ENCODE results near the gene TACC3.
A peak's percentile ranks its signal among the peaks of the same experiment; 100 is the strongest.

The TACC3 gene

DNA sequence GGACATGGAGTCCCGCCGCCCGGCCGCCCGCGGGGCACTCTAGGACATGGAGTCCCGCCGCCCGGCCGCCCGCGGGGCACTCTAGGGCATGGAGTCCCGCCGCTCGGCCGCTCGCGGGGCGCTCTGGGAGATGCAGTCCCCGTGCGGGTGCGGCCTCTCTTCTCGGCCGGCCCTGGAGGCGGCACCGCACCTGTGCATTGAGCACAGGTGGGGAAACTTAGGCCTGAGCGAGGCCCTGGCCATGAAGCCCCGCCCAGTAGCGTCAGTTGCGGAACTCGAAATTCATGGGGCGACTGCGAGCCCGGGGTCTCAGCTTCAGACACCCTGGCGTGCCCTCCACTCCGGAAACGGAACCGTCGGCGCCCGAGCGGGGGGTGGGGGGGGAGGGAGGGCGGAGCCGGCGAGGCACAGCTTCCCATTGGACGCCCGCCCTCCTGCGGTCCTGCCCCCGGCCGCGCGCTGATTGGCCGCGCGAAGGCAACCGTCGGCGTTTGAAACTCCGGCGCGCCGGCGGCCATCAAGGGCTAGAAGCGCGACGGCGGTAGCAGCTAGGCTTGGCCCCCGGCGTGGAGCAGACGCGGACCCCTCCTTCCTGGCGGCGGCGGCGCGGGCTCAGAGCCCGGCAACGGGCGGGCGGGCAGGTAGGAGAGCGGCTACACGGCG lies at the start of gene TACC3, which contains the start of gene TMEM129:
Gene TACC3 (plus strand): TSS at position 519 of the 663 bp plus-strand sequence. CDS start 1,901 bp downstream, outside the sequence.
Gene TMEM129 (minus strand): TSS at position 321 of the 663 bp plus-strand sequence. CDS start 486 bp downstream, outside the sequence.
- peaks cover 50% of the 10 kb centered on the region for H3K4me1 Mint-ChIP-seq (ENCODE audit: low read depth)
- H3K4me3 Mint-ChIP-seq, result peak within 1 kb of the TSS; percentile 95
- H3K36me3 Mint-ChIP-seq, result peaks cover 5% of the 10 kb centered on the region

GRCh38 chr4:1673671-1674070 lies 47.6 kb upstream of the TACC3 start:
- no peaks in the 10 kb centered on the region for H3K27me3 Mint-ChIP-seq
- no peak overlapping the region for H3K4me3 Mint-ChIP-seq
- peaks cover 2% of the 10 kb centered on the region for H3K36me3 Mint-ChIP-seq
- H3K4me1 Mint-ChIP-seq (ENCODE audit: low read depth), result no peaks in the 10 kb centered on the region
- H3K27ac Mint-ChIP-seq, result no peak overlapping the region
- H3K9me3 Mint-ChIP-seq (ENCODE audit: low read depth), result no peaks in the 10 kb centered on the region

More for the DNA sequence above, at the start of gene TACC3, which contains the start of gene TMEM129:
- H3K27ac Mint-ChIP-seq, result peak within 1 kb of the TSS; percentile 99
- H3K9me3 Mint-ChIP-seq (ENCODE audit: low read depth), result no peaks in the 10 kb centered on the region
- H3K27me3 Mint-ChIP-seq, result no peaks in the 10 kb centered on the region

GRCh38 chr4:1674682-1675081 lies 46.6 kb upstream of the TACC3 start:
- H3K36me3 Mint-ChIP-seq, result peaks cover 2% of the 10 kb centered on the region
- H3K9me3 Mint-ChIP-seq (ENCODE audit: low read depth), result no peaks in the 10 kb centered on the region
- H3K4me1 Mint-ChIP-seq (ENCODE audit: low read depth), result no peaks in the 10 kb centered on the region
- H3K27me3 Mint-ChIP-seq, result no peaks in the 10 kb centered on the region
- no peak overlapping the region for H3K27ac Mint-ChIP-seq
- H3K4me3 Mint-ChIP-seq, result no peak overlapping the region

DNA sequence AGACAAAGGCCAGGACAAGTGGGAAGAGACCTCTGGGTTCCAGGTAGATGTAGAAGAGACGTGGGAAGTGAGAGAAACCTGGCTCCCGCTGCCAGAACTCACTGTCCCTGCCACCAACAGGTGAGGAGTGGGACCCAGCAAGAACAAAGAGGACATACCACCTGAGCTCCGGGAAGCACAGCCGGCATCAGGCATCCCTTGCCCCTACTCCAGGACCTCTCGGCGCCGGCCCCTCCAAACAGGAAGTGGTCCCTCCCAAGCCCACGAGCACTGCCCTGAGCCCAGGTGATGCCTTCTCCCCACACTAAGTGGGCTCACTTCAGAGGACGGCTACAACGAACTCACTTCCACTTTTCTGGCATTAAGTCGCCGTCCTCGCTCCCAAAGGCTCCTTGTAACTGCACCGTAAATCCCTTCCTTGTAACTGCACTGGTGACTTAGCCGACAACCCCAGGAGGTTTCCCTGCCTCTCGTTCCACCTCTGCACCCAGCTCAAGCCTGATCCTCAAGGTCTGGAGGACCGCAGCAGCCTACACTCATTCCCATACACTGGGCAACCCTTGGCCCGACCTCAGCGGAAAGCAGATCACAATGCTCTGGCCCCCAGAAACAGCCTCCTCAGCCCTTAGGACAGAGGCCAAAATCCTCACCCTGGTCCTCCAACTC lies 46.1 kb upstream of the TACC3 start:
- Mint-ChIP-seq H3K36me3 (peaks cover 2% of the 10 kb centered on the region), H3K4me1 (ENCODE audit: low read depth) (no peaks in the 10 kb centered on the region), H3K9me3 (ENCODE audit: low read depth) (no peaks in the 10 kb centered on the region), H3K4me3 (no peak overlapping the region), H3K27ac (no peak overlapping the region), H3K27me3 (no peaks in the 10 kb centered on the region)

- Mint-ChIP-seq H3K4me3 (no peak overlapping the region), H3K27me3 (no peaks in the 10 kb centered on the region), H3K27ac (no peak overlapping the region), H3K4me1 (ENCODE audit: low read depth) (no peaks in the 10 kb centered on the region), H3K36me3 (peaks cover 2% of the 10 kb centered on the region), H3K9me3 (ENCODE audit: low read depth) (no peaks in the 10 kb centered on the region)
Measured at GRCh38 chr4:1675802-1676137, 45.6 kb upstream of the TACC3 start.

GRCh38 chr4:1676605-1677525 lies 44.5 kb upstream of the TACC3 start:
- Mint-ChIP-seq H3K36me3 (no peaks in the 10 kb centered on the region), H3K4me3 (no peak overlapping the region), H3K27ac (no peak overlapping the region), H3K9me3 (ENCODE audit: low read depth) (no peaks in the 10 kb centered on the region), H3K4me1 (ENCODE audit: low read depth) (no peaks in the 10 kb centered on the region), H3K27me3 (no peaks in the 10 kb centered on the region)

- no peaks in the 10 kb centered on the region for H3K9me3 Mint-ChIP-seq (ENCODE audit: low read depth)
- H3K36me3 Mint-ChIP-seq, result no peaks in the 10 kb centered on the region
- no peak overlapping the region for H3K4me3 Mint-ChIP-seq
- H3K27ac Mint-ChIP-seq, result no peak overlapping the region
- H3K4me1 Mint-ChIP-seq (ENCODE audit: low read depth), result peaks cover 8% of the 10 kb centered on the region
- H3K27me3 Mint-ChIP-seq, result no peaks in the 10 kb centered on the region
Measured at GRCh38 chr4:1678244-1678643, 43.1 kb upstream of the TACC3 start.

DNA sequence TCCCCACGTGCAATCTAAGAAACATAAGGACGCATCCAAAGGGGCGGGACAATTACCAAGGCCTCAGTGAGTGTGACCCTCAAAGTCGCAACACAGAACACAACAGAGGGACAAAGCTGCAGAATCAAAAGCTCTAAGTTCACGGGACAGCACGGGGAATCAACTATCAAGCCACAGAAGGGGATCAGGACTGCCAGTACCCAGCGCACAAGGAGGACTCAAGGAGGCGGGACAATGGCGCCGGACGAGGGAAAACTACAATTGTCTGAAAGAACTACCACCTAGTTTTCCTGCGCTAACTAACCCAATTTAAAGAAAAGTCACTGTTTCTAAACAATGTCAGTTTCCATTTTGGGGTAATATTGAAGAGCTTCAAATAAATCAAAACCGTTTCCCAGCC lies 38.5 kb upstream of the TACC3 start:
- H3K4me3 Mint-ChIP-seq, result peak overlapping the region; percentile 91
- H3K27ac Mint-ChIP-seq, result no peak overlapping the region
- no peaks in the 10 kb centered on the region for H3K27me3 Mint-ChIP-seq
- no peaks in the 10 kb centered on the region for H3K9me3 Mint-ChIP-seq (ENCODE audit: low read depth)
- H3K4me1 Mint-ChIP-seq (ENCODE audit: low read depth), result peaks cover 12% of the 10 kb centered on the region
- H3K36me3 Mint-ChIP-seq, result no peaks in the 10 kb centered on the region

GRCh38 chr4:1683261-1683735 lies 38.0 kb upstream of the TACC3 start:
- Mint-ChIP-seq H3K4me1 (ENCODE audit: low read depth) (peaks cover 12% of the 10 kb centered on the region), H3K27me3 (no peaks in the 10 kb centered on the region), H3K36me3 (no peaks in the 10 kb centered on the region), H3K4me3 (peak overlapping the region; percentile 91), H3K27ac (peak overlapping the region; percentile 92), H3K9me3 (ENCODE audit: low read depth) (no peaks in the 10 kb centered on the region)

GRCh38 chr4:1683736-1684505 lies 37.4 kb upstream of the TACC3 start, which contains the start of gene FAM53A:
Gene FAM53A, minus strand, starts transcription at chr4:1684313. Its CDS starts 15,572 bp downstream, at chr4:1668741.
- peak within 1 kb of the TSS; percentile 91 for H3K4me3 Mint-ChIP-seq
- peaks cover 12% of the 10 kb centered on the region for H3K4me1 Mint-ChIP-seq (ENCODE audit: low read depth)
- H3K27me3 Mint-ChIP-seq, result no peaks in the 10 kb centered on the region
- no peaks in the 10 kb centered on the region for H3K9me3 Mint-ChIP-seq (ENCODE audit: low read depth)
- H3K36me3 Mint-ChIP-seq, result no peaks in the 10 kb centered on the region
- H3K27ac Mint-ChIP-seq, result peak within 1 kb of the TSS; percentile 92

GRCh38 chr4:1684506-1685234 lies 36.7 kb upstream of the TACC3 start:
- Mint-ChIP-seq H3K4me3 (peak overlapping the region; percentile 51), H3K4me1 (ENCODE audit: low read depth) (peaks cover 12% of the 10 kb centered on the region), H3K9me3 (ENCODE audit: low read depth) (no peaks in the 10 kb centered on the region), H3K36me3 (peaks cover 2% of the 10 kb centered on the region), H3K27ac (no peak overlapping the region), H3K27me3 (no peaks in the 10 kb centered on the region)

DNA sequence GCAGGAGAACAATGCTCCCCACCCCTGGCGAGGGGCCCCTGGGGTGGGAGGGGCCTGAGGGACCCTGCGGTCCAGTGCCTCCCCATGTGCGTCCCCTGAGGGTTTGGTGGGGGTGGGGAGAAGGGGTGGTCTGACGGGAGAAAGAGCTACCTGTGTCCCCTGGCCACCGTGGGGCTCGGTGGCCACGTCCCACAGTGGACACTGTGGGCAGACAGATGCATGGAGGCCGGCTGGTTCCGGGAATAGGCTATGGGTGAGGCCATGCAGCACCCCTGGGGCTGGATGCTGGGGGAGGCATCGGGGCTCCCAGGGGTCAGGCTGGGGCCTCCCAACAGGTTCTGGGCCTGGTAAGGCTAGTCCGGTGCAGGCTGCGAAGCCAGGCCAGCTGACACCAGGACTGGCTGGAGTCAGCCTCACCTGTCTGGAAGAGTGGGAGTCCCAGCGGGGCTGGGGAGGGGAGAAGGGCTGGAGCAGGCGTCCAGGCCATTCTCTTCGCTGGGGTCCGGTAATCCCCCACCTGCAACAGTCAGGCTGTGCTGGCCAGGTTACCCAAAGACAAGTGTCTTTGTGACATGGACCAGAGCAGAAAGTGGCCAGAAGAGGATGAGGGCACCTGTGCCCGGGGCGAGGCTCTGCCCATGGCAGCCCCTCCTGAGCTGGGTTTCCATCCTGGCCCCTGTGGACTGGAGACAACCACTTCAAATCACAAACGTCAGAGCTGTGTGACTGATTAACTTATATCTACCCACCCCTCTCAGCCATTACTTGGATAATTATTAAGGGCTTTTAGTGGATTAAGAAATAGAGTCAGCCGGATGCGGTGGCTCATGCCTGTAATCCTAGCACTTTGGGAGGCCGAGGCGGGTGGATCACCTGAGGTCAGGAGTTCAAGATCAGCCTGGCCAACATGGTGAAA lies 35.8 kb upstream of the TACC3 start:
- H3K9me3 Mint-ChIP-seq (ENCODE audit: low read depth), result no peaks in the 10 kb centered on the region
- no peak overlapping the region for H3K4me3 Mint-ChIP-seq
- H3K4me1 Mint-ChIP-seq (ENCODE audit: low read depth), result peaks cover 12% of the 10 kb centered on the region

More for the DNA sequence above, 35.8 kb upstream of the TACC3 start:
- no peak overlapping the region for H3K27ac Mint-ChIP-seq
- peaks cover 4% of the 10 kb centered on the region for H3K36me3 Mint-ChIP-seq
- H3K27me3 Mint-ChIP-seq, result no peaks in the 10 kb centered on the region

Data from activated naive CD8-positive, alpha-beta T cell (primary cell).